ENCODE measurements around the gene ADSS1.

The ADSS1 gene

GRCh38 chr14:104751539-104752422 is 27.8 kb downstream of the ADSS1 start:
- POLR2A ChIA-PET = no interaction called here
- CTCF ChIA-PET = interaction anchor here (1.0 to 4.3 kb wide), 6 partner anchors 13 to 74 kb away, joined by 3 to 44 read pairs (median 5); no protein-coding TSS in a partner anchor
- DNase-seq (ENCODE audit: low read depth, low spot score) = no peak
- no peak for TF ChIP-seq CTCF (IDR thresholded peaks at IDR 0.05; ENCODE audit: insufficient read depth, low read length, missing control alignments)
- peak overlapping the region; percentile 60 for H3K4me3 ChIP-seq (ENCODE audit: low read depth, low read length)

- no peak for TF ChIP-seq CTCF (IDR thresholded peaks at IDR 0.05; ENCODE audit: insufficient read depth, low read length, missing control alignments)
- CTCF ChIA-PET = interaction anchor here (0.8 to 4.3 kb wide), 8 partner anchors 12 to 290 kb away, joined by 3 to 44 read pairs (median 3); no protein-coding TSS in a partner anchor
- POLR2A ChIA-PET = interaction anchor here (1.1 to 1.6 kb wide), 2 partner anchors 8 to 19 kb away, joined by 3 to 5 read pairs; no protein-coding TSS in a partner anchor
- H3K4me3 ChIP-seq (ENCODE audit: low read depth, low read length) = peak overlapping the region; percentile 60
- no peak for DNase-seq (ENCODE audit: low read depth, low spot score)
These were observed 28.4 kb downstream of the ADSS1 start for GRCh38 chr14:104752423-104752734.

GRCh38 chr14:104752735-104753527 is 28.9 kb downstream of the ADSS1 start, which contains the start of gene SIVA1:
Gene SIVA1, plus strand, starts transcription at chr14:104753147. Its CDS starts 55 bp downstream, at chr14:104753202.
- CTCF ChIA-PET = interaction anchor here (0.8 to 4.3 kb wide), 9 partner anchors 12 to 289 kb away, joined by 3 to 44 read pairs (median 3); no protein-coding TSS in a partner anchor
- DNase-seq (ENCODE audit: low read depth, low spot score) = peak; percentile 85
- peak within 1 kb of the TSS; percentile 98 for H3K4me3 ChIP-seq (ENCODE audit: low read depth, low read length)
- POLR2A ChIA-PET = interaction anchor here (1.1 to 1.6 kb wide), 2 partner anchors 8 to 18 kb away, joined by 3 to 5 read pairs; no protein-coding TSS in a partner anchor
- no peak for TF ChIP-seq CTCF (IDR thresholded peaks at IDR 0.05; ENCODE audit: insufficient read depth, low read length, missing control alignments)

- POLR2A ChIA-PET = interaction anchor here (1.0 to 1.6 kb wide), 3 partner anchors 7 to 17 kb away, joined by 3 to 5 read pairs (median 3); no protein-coding TSS in a partner anchor
- no peak for DNase-seq (ENCODE audit: low read depth, low spot score)
- CTCF ChIA-PET = interaction anchor here (0.7 to 4.3 kb wide), 4 partner anchors 11 to 67 kb away, joined by 3 to 44 read pairs (median 20); no protein-coding TSS in a partner anchor
These were observed 29.6 kb downstream of the ADSS1 start for GRCh38 chr14:104753528-104754212.

More at GRCh38 chr14:104753528-104754212, 29.6 kb downstream of the ADSS1 start:
- no peak for TF ChIP-seq CTCF (IDR thresholded peaks at IDR 0.05; ENCODE audit: insufficient read depth, low read length, missing control alignments)
- peak overlapping the region; percentile 98 for H3K4me3 ChIP-seq (ENCODE audit: low read depth, low read length)
